WTC11 (cell line): ENCODE measurements around the gene POLA1. TPM values are rescaled to one million over a fixed set of nuclear protein-coding genes. Genes with fewer than 3 reads are reported as not detected.

Experiments used
- ATAC-seq: fragments of 200-7000 bp; cut with Tn5 transposase; 2 replicates; pipeline ENCODE4 v1.10.0; 2021; ENCODE audit warnings: mild to moderate bottlenecking, moderate library complexity
- CTCF ChIA-PET: fragments of 300-600 bp; sonication (Branson Sonifier 250); formaldehyde crosslinking; loops from one replicate; lab custom pipeline; 2021; ENCODE audit warnings: antibody characterized with exemption; lab: Charles Lee
- POLR2A ChIA-PET: fragments of 350-600 bp; sonication (Branson Sonifier 250); formaldehyde crosslinking; loops from one replicate; lab custom pipeline; 2021; ENCODE audit warnings: antibody characterized with exemption; lab: Charles Lee
- DNase-seq: peaks from one replicate; pipeline ENCODE4 v3.0.0; 2021; ENCODE audit warnings: low spot score
- H3K27ac Mint-ChIP-seq: 2 replicates; pipeline ENCODE4 v1.8.0; 2021; ENCODE audit warnings: mixed read lengths
- H3K27me3 Mint-ChIP-seq: 2 replicates; pipeline ENCODE4 v1.8.0; 2021; ENCODE audit warnings: low read depth, mild to moderate bottlenecking, moderate library complexity, mixed read lengths
- H3K36me3 Mint-ChIP-seq: 2 replicates; pipeline ENCODE4 v1.8.0; 2021; ENCODE audit warnings: mixed read lengths
- H3K4me1 Mint-ChIP-seq: 2 replicates; pipeline ENCODE4 v1.8.0; 2022; ENCODE audit warnings: mixed read lengths
- H3K4me3 Mint-ChIP-seq: 2 replicates; pipeline ENCODE4 v1.8.0; 2021; ENCODE audit warnings: mild to moderate bottlenecking, moderate library complexity, mixed read lengths
- H3K9me3 Mint-ChIP-seq: 2 replicates; pipeline ENCODE4 v1.8.0; 2021; ENCODE audit warnings: mixed read lengths
- CREB1 ChIP-seq: sonication (generic); formaldehyde crosslinking; IDR thresholded peaks from 2 replicates; pipeline ENCODE4 v1.8.0; 2023; ENCODE audit warnings: mild to moderate bottlenecking, missing genetic modification reagents
- ELF4 ChIP-seq: sonication (generic); formaldehyde crosslinking; IDR thresholded peaks from 2 replicates; pipeline ENCODE4 v1.8.1; 2022; ENCODE audit warnings: low read depth, mild to moderate bottlenecking, moderate library complexity, missing genetic modification reagents
- EMX1 ChIP-seq: fragments of 250-450 bp; sonication (Bioruptor Pico); IDR thresholded peaks from 2 replicates; pipeline ENCODE4 v1.8.0; 2021; ENCODE audit warnings: mild to moderate bottlenecking
- ESRRA ChIP-seq: sonication (generic); formaldehyde crosslinking; IDR thresholded peaks from 2 replicates; pipeline ENCODE4 v1.8.1; 2022; ENCODE audit warnings: mild to moderate bottlenecking, missing genetic modification reagents, borderline replicate concordance
- HMGA2 ChIP-seq: fragments of 250-450 bp; sonication (Bioruptor Pico); IDR thresholded peaks from 2 replicates; pipeline ENCODE4 v1.4.0; 2021; ENCODE audit warnings: mild to moderate bottlenecking, moderate library complexity
- JAZF1 ChIP-seq: fragments of 250-450 bp; sonication (Bioruptor Pico); IDR thresholded peaks from 2 replicates; pipeline ENCODE4 v1.9.0; 2021; ENCODE audit warnings: moderate library complexity, mild to moderate bottlenecking, inconsistent platforms
- JUN ChIP-seq: sonication (generic); formaldehyde crosslinking; IDR thresholded peaks from 2 replicates; pipeline ENCODE4 v1.8.0; 2023; ENCODE audit warnings: mild to moderate bottlenecking, missing genetic modification reagents
- MYBL2 ChIP-seq: sonication (generic); formaldehyde crosslinking; IDR thresholded peaks from 2 replicates; pipeline ENCODE4 v1.8.1; 2023; ENCODE audit warnings: mild to moderate bottlenecking, moderate library complexity, missing genetic modification reagents
- NFYB ChIP-seq: sonication (generic); formaldehyde crosslinking; conservative IDR thresholded peaks from 2 replicates; pipeline ENCODE4 v1.8.0; 2022; ENCODE audit warnings: low read depth, missing genetic modification reagents
- RELA ChIP-seq: sonication (generic); formaldehyde crosslinking; IDR thresholded peaks from 2 replicates; pipeline ENCODE4 v1.8.1; 2022; ENCODE audit warnings: missing genetic modification reagents, mild to moderate bottlenecking, borderline replicate concordance
- ZBTB21 ChIP-seq: sonication (generic); formaldehyde crosslinking; IDR thresholded peaks from 2 replicates; pipeline ENCODE4 v1.8.1; 2023; ENCODE audit warnings: mild to moderate bottlenecking, missing genetic modification reagents, borderline replicate concordance
- ZNF121 ChIP-seq: sonication (generic); formaldehyde crosslinking; IDR thresholded peaks from 2 replicates; pipeline ENCODE4 v1.8.0; 2023; ENCODE audit warnings: missing genetic modification reagents
- ZNF232 ChIP-seq: sonication (generic); formaldehyde crosslinking; IDR thresholded peaks from 2 replicates; pipeline ENCODE4 v1.8.0; 2022; ENCODE audit warnings: mild to moderate bottlenecking, missing genetic modification reagents
- ZNF317 ChIP-seq: sonication (generic); formaldehyde crosslinking; IDR thresholded peaks from 2 replicates; pipeline ENCODE4 v1.8.1; 2023; ENCODE audit warnings: low read depth, mild to moderate bottlenecking, moderate library complexity, missing genetic modification reagents, borderline replicate concordance
- ZNF423 ChIP-seq: fragments of 250-450 bp; sonication (Bioruptor Pico); IDR thresholded peaks from 2 replicates; pipeline ENCODE4 v2.1.2; 2022; ENCODE audit warnings: mild to moderate bottlenecking, moderate library complexity
- total RNA-seq: library from RNA; stranded (reverse); gene quantifications from 3 replicates; pipeline ENCODE4 v1.2.3, GENCODE V29; 2021
- TF ChIP-seq, protein P1 (sequence below): sonication (generic); formaldehyde crosslinking; IDR thresholded peaks from 2 replicates; pipeline ENCODE4 v1.8.1; 2022; ENCODE audit warnings: mild to moderate bottlenecking, missing genetic modification reagents, moderate library complexity, borderline replicate concordance
- TF ChIP-seq, protein P2 (sequence below): fragments of 200-600 bp; IDR thresholded peaks from 2 replicates; pipeline ENCODE4 v1.8.0; 2022; ENCODE audit warnings: antibody characterized with exemption
- TF ChIP-seq, protein P3 (sequence below): sonication (generic); formaldehyde crosslinking; IDR thresholded peaks from 2 replicates; pipeline ENCODE4 v1.8.0; 2022; ENCODE audit warnings: mild to moderate bottlenecking, missing genetic modification reagents
- TF ChIP-seq, protein P4 (sequence below): fragments of 250-450 bp; sonication (Bioruptor Pico); conservative IDR thresholded peaks from 2 replicates; pipeline ENCODE4 v1.9.0; 2021; ENCODE audit warnings: mild to moderate bottlenecking
- TF ChIP-seq, protein P5 (sequence below): sonication (generic); formaldehyde crosslinking; IDR thresholded peaks from 2 replicates; pipeline ENCODE4 v1.8.1; 2022; ENCODE audit warnings: missing genetic modification reagents, borderline replicate concordance
- TF ChIP-seq, protein P6 (sequence below): fragments of 250-450 bp; sonication (Bioruptor Pico); IDR thresholded peaks from 2 replicates; pipeline ENCODE4 v1.9.0; 2021; ENCODE audit warnings: mild to moderate bottlenecking, borderline replicate concordance
- TF ChIP-seq, protein P7 (sequence below): sonication (generic); formaldehyde crosslinking; conservative IDR thresholded peaks from 2 replicates; pipeline ENCODE4 v1.8.1; 2022; ENCODE audit warnings: mild to moderate bottlenecking, missing genetic modification reagents

The POLA1 gene
- total RNA-seq, 1 experiment from 2014 or later, result 29.9 TPM

DNA sequence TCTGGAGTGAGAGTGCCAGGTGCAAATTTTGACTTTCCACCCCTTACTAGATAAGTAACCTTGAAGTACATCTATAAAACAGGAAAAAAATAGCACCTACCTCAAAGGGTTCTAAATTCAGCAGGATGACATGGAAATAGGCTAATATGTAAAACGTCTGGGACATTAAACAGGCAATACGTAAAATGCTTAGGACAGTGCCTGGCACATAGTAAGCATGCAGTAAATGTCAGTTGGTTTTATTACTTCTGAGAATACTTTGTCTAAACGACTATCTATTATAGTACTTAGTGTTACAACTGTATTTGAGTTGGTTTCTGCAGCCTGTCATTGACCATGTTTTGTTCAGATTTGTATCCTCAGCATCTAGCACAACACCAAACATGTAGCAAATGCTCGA is 251.3 kb downstream of the POLA1 start (continued):
- TF ChIP-seq, protein P1, sequence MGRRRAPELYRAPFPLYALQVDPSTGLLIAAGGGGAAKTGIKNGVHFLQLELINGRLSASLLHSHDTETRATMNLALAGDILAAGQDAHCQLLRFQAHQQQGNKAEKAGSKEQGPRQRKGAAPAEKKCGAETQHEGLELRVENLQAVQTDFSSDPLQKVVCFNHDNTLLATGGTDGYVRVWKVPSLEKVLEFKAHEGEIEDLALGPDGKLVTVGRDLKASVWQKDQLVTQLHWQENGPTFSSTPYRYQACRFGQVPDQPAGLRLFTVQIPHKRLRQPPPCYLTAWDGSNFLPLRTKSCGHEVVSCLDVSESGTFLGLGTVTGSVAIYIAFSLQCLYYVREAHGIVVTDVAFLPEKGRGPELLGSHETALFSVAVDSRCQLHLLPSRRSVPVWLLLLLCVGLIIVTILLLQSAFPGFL (CRISPR knock-in tag), result no peak
- TF ChIP-seq ZNF121 (CRISPR knock-in tag), result no peak
- no peak for TF ChIP-seq EMX1
- no peak for TF ChIP-seq JAZF1 (CRISPR knock-in tag)
- no peak for TF ChIP-seq MYBL2 (CRISPR knock-in tag)
- no peak for TF ChIP-seq ESRRA (CRISPR knock-in tag)
- TF ChIP-seq JUN (CRISPR knock-in tag), result no peak

DNA sequence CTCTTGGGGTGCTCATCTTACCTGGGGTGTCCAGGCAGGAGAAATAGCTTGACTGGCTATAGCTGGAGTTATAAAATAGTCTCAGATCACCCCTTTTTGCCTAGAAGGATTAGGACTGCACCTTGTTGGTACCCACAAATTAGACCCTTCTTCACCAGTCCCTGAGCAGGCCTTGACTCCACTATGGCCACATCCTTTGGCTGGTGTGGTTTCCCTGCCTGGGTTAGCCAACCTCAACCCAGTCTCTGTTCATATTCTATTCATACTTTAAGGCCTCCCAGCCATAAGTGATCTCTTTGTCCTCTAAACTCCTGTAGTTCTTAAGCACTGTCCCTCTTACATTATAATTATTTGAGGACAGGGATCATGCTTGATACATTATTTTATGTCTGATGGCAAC is 252.7 kb downstream of the POLA1 start:
- Mint-ChIP-seq H3K9me3 (no peaks in the 10 kb centered on the region), H3K4me3 (no peak overlapping the region), H3K4me1 (peaks cover 6% of the 10 kb centered on the region), H3K27me3 (no peaks in the 10 kb centered on the region), H3K36me3 (no peaks in the 10 kb centered on the region), H3K27ac (no peak overlapping the region)
- POLR2A ChIA-PET, result no interaction called here
- DNase-seq, result no peak
- TF ChIP-seq NFYB (CRISPR knock-in tag) (no peak), ZBTB21 (CRISPR knock-in tag) (no peak), ZNF317 (no peak), RELA (CRISPR knock-in tag) (no peak), ELF4 (no peak), ZNF423 (no peak), CREB1 (no peak), ZNF232 (CRISPR knock-in tag) (no peak), HMGA2 (CRISPR knock-in tag) (no peak)
- TF ChIP-seq, protein P2, sequence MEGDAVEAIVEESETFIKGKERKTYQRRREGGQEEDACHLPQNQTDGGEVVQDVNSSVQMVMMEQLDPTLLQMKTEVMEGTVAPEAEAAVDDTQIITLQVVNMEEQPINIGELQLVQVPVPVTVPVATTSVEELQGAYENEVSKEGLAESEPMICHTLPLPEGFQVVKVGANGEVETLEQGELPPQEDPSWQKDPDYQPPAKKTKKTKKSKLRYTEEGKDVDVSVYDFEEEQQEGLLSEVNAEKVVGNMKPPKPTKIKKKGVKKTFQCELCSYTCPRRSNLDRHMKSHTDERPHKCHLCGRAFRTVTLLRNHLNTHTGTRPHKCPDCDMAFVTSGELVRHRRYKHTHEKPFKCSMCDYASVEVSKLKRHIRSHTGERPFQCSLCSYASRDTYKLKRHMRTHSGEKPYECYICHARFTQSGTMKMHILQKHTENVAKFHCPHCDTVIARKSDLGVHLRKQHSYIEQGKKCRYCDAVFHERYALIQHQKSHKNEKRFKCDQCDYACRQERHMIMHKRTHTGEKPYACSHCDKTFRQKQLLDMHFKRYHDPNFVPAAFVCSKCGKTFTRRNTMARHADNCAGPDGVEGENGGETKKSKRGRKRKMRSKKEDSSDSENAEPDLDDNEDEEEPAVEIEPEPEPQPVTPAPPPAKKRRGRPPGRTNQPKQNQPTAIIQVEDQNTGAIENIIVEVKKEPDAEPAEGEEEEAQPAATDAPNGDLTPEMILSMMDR, result no peak
- TF ChIP-seq, protein P3, sequence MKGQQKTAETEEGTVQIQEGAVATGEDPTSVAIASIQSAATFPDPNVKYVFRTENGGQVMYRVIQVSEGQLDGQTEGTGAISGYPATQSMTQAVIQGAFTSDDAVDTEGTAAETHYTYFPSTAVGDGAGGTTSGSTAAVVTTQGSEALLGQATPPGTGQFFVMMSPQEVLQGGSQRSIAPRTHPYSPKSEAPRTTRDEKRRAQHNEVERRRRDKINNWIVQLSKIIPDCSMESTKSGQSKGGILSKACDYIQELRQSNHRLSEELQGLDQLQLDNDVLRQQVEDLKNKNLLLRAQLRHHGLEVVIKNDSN (CRISPR knock-in tag), result no peak
- TF ChIP-seq, protein P4, sequence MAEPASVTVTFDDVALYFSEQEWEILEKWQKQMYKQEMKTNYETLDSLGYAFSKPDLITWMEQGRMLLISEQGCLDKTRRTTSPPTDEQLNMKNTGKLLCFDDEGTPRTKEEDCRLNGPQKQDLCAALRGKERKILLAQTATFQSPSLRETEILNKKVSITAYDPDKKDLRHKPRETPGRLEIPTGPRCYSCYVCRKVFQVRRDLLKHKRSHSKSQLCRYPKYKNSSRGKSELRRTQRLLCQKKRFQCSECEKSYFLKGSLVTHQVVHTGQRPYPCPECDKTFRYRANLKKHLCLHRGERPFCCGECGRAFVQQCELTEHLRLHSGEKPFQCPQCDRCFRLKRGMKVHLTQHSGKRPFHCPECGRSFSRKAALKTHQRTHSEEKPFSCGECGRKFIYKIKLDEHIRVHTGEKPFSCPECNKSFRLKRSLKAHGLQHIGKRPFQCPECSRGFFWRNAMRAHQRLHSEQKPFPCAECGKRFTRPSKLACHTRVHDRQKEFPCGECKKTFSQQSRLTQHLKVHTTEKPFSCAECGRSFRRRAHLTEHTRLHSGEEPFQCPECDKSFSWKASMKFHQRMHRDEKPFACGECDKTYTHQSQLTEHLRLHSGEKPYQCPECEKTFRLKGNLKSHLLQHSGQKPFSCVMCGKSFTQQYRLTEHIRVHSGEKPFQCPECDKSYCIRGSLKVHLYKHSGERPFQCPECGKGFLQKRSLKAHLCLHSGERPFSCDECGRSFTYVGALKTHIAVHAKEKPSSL (CRISPR knock-in tag), result no peak
- TF ChIP-seq, protein P5, sequence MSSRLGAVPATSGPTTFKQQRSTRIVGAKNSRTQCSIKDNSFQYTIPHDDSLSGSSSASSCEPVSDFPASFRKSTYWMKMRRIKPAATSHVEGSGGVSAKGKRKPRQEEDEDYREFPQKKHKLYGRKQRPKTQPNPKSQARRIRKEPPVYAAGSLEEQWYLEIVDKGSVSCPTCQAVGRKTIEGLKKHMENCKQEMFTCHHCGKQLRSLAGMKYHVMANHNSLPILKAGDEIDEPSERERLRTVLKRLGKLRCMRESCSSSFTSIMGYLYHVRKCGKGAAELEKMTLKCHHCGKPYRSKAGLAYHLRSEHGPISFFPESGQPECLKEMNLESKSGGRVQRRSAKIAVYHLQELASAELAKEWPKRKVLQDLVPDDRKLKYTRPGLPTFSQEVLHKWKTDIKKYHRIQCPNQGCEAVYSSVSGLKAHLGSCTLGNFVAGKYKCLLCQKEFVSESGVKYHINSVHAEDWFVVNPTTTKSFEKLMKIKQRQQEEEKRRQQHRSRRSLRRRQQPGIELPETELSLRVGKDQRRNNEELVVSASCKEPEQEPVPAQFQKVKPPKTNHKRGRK (CRISPR knock-in tag), result no peak
- TF ChIP-seq, protein P6, sequence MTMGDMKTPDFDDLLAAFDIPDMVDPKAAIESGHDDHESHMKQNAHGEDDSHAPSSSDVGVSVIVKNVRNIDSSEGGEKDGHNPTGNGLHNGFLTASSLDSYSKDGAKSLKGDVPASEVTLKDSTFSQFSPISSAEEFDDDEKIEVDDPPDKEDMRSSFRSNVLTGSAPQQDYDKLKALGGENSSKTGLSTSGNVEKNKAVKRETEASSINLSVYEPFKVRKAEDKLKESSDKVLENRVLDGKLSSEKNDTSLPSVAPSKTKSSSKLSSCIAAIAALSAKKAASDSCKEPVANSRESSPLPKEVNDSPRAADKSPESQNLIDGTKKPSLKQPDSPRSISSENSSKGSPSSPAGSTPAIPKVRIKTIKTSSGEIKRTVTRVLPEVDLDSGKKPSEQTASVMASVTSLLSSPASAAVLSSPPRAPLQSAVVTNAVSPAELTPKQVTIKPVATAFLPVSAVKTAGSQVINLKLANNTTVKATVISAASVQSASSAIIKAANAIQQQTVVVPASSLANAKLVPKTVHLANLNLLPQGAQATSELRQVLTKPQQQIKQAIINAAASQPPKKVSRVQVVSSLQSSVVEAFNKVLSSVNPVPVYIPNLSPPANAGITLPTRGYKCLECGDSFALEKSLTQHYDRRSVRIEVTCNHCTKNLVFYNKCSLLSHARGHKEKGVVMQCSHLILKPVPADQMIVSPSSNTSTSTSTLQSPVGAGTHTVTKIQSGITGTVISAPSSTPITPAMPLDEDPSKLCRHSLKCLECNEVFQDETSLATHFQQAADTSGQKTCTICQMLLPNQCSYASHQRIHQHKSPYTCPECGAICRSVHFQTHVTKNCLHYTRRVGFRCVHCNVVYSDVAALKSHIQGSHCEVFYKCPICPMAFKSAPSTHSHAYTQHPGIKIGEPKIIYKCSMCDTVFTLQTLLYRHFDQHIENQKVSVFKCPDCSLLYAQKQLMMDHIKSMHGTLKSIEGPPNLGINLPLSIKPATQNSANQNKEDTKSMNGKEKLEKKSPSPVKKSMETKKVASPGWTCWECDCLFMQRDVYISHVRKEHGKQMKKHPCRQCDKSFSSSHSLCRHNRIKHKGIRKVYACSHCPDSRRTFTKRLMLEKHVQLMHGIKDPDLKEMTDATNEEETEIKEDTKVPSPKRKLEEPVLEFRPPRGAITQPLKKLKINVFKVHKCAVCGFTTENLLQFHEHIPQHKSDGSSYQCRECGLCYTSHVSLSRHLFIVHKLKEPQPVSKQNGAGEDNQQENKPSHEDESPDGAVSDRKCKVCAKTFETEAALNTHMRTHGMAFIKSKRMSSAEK (CRISPR knock-in tag), result no peak
- TF ChIP-seq, protein P7, sequence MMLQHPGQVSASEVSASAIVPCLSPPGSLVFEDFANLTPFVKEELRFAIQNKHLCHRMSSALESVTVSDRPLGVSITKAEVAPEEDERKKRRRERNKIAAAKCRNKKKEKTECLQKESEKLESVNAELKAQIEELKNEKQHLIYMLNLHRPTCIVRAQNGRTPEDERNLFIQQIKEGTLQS (CRISPR knock-in tag), result no peak
- CTCF ChIA-PET, result no interaction called here
- no peak for ATAC-seq
